Measurements from ENCODE around the gene PTPRM. TPM values are rescaled to one million over a fixed set of nuclear protein-coding genes. Genes with fewer than 3 reads are reported as not detected.
A peak's percentile ranks its signal among the peaks of the same experiment; 100 is the strongest.

The PTPRM gene
- total RNA-seq, 1 experiment from 2014 or later = 28.8 TPM

DNA sequence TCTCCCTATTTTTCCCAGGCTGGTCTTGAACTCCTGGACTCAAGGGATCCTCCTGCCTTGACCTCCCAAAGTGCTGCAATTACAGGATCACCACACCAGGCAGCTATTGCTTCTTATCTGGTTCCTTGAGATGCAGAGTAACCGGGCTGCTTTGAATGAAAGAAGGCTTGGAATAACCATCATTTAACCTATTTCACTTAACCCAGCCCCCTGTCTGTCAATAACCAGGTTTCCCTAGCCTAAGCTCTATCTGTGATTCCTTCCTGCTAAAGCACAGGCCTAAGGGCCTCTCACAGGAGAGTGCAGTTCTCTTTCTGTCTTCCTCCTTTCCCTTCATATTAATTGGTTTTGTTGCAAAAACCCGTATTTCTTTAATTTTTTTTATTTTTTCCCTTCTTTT is 648.6 kb downstream of the PTPRM start:
- no peak for DNase-seq (ENCODE audit: low read depth)

DNA sequence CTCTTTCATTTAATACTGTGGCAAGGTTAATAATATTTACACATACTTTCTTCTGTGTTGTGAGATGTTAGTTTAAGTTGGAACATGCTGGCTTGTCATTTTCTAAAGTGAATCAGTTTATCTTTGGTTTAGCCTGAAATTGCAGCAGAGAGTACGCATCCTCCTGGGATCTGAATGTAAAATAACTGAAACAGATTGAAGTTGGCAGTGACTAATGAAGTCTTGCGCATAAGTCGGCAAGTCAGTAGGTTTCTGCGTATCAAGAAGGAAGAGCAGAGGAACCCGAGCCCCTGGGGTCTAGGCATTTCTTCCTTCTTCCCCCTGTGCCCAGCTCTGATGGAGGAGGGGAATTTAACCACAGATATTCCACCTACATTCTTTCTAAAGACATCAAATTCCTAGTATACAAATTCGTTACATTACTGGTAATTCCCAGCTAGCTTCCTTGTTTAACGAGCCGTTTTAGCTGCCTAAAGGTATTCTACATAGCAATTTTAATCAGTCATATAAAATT is 650.0 kb downstream of the PTPRM start:
- DNase-seq (ENCODE audit: low read depth) = no peak

DNA sequence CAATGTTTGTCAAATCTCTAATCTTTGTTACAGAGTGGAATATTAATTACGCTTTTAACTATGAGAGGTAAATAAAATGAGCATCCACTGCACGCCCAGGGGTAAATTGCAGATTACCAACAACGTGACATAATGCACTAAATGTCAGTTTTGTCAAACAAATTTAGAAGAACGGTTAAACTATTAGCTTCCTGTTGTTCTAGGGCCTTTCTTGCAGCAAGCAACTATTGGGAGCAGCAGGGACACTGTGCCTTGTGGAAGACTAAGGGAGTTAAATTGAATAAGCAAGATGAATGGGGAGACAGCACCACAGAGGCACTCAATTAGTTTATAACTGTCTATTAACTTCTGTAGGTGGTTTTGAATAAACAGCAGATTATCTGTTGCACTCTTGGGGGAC is 651.1 kb downstream of the PTPRM start:
- no peak for DNase-seq (ENCODE audit: low read depth)

DNA sequence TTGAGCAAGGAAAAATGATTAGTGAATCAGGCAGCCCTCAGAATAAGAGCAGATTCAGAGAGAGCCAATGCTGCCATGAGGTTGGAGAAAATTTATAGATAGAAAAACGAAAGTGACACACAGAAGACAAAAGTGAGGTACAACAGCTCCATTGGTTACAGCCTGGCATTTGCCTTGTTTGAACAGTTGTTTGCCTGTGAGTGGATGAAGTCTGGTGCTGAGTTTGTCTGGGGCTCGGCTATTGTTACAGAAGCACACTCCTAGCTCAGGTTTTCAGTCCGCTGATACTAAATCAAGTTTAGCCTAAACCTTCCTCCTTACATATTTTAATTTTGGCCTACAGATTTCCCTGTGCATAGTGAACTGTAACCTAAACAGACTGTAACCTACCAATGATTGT is 654.3 kb downstream of the PTPRM start:
- DNase-seq (ENCODE audit: low read depth) = no peak

DNA sequence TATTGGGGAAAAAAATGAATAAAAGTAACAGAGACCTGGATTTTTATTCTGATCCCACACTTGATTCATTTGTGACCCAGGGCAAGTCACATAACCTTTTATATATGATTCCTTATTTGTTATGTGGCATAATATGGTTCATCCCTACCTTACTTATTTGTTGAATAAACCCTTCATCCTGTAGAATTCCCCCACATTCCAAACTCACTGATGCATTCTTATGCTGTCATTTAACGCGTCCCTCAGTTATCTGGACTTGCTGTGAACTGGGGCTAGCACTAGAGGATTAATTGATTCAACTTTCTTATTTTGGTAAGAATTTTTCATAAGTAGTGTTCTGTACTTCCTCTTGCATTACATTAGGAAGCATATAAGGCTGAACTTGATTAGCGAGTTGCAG is 657.5 kb downstream of the PTPRM start:
- no peak for DNase-seq (ENCODE audit: low read depth)

DNA sequence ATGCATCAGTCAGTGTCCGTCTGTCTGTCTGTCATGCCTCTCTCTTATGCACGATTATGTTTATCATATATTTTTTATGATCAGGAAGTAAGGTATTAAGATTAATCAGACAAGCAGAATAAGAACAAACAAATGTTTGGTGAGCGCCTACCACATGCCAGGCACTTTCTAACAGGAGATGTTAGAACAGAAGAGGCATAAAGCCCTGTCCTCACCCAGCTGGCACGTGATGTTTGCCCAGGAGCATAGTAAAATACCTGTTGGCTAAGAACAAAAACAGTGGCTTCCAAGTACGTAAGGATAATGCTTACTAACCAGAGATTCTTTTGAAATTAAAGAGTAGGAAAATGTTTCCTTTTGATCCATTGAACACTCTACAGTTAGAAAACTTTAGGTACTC is 661.9 kb downstream of the PTPRM start:
- DNase-seq (ENCODE audit: low read depth) = no peak

DNA sequence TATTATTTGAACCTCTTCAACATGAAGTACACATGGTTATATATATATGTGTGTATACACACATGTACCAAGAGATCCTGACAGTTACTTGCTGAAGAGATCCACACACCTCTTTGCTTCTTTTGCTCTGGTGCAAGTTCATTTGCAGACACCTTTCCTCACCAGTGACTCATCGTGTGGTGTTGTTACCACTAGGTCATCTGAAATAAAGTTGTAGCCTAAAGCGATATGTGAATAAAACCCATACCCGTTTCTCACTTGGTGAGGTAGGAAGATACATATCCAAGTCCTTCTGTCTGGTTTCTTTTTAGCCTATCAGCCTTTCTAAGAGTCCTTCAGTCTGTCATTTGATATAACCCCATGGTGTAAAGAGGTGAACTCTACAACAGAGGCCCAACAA is 662.7 kb downstream of the PTPRM start:
- DNase-seq (ENCODE audit: low read depth) = peak; percentile 11

DNA sequence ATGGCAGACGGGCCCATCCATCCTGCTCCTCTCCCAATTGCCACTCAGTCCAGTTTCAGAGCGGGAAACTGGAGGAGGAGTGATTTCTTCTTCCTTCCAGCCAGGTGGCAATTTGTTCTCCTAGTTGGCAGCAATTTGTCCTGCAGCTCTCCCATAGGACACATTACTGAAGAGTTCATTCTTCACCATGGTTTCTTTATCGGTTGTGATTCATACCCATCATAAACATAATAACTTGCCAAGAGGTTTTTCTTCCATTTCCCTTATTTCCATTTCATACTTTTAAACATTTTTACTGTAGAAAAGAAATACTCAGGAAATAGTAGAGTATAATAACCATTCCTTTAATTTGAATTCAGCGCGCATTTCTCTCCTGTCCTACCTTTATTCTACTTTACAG is 664.2 kb downstream of the PTPRM start:
- DNase-seq (ENCODE audit: low read depth) = no peak

DNA sequence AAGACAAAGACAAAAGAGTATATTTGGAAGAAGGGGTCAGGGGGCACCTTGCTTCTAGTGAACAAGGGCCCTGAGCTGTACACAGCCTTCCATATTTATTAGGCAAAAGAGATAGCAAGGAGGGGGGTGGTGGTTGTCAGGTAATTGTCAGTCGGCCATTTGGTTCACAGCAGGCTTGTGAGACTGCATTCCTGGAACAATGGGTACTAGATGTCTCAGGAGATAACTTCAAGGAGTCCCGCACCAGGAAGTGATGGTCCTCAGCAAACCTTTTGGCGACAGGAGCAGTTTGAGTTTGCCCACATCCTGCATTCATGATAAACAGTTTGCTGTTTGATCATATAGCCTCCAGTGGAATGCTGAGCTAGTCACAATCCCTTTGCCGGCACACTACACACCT is 665.7 kb downstream of the PTPRM start:
- no peak for DNase-seq (ENCODE audit: low read depth)

DNA sequence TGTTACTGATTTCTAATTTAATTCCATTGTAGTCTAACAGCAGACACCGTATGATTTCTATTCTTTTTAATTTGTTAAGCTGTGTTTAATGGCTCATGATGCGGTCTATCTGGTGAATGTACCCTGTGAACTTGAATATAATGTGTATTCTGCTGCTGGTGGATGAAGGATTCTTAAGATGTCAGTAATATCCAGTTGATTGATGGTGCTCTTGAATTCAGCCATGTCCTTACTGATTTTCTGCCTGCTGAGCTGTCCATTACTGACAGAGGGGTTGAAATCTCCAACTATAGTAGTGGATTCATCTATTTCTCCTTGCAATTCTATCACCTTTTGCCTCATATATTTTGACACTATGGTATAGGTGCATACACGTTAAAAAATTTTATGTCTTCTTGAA is 668.8 kb downstream of the PTPRM start:
- no peak for DNase-seq (ENCODE audit: low read depth)

DNA sequence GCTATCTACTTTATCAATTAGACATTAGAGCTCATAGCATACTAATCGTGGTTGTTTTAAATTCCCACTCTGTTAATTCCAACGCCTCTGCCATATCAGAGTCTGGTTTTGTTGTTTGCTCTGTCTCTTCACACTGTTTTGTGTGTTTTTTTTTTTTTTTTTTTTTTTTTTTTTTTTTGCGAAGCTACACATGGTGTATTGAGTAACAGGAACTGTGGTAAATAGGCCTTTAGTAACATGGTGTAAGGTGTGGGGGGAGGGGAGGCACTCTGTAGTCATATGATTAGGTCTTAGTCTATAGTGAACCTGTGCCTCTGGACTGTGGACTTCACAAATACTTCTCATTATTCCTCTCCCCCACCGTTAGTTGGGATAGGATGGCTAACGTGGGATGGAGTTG is 671.4 kb downstream of the PTPRM start:
- no peak for DNase-seq (ENCODE audit: low read depth)

DNA sequence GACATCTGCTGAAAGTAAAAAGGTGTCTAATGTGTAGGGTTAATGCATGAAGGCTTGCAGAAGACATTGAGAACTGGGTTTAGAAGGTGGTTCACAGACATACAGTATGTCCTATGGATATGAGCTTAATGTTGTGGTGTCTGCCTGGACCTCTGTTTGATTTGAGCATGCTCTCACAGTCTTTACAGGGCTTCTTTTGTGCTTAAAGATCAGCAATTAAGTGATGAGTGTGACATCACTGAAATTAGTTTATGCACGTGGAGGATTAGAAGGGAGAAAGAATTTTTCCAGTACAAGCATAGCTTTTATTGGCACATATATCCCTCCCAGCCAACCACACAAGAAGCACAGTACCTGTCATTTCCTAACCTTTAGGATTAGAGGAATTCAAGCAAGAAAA is 674.6 kb downstream of the PTPRM start:
- no peak for DNase-seq (ENCODE audit: low read depth)

DNA sequence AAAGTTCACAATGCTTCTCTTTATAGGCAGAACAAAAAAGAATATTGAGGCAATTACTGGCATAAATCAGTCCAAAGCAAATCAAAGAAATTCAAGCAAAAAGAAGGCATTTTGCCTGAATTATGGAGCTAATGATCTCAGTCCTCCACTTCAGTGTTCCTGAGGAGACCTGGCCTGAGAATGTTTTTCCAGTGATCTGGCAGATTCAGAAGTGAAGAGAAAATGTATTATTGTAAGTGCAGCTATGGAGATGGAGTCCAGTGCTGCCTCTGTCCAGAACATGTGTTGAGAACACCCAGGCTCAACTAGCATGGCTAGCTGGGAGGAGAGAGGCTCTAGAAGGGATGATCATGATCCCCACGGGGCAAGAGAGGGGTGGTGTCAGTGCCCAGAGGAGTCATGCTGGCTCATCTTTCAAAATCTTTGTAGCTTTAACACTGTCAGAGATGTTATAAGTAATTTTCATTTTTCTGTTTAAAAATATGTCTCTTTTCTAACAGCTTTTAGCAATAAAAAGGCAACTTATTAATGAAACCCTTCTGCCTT is 675.1 kb downstream of the PTPRM start:
- DNase-seq (ENCODE audit: low read depth) = no peak

DNA sequence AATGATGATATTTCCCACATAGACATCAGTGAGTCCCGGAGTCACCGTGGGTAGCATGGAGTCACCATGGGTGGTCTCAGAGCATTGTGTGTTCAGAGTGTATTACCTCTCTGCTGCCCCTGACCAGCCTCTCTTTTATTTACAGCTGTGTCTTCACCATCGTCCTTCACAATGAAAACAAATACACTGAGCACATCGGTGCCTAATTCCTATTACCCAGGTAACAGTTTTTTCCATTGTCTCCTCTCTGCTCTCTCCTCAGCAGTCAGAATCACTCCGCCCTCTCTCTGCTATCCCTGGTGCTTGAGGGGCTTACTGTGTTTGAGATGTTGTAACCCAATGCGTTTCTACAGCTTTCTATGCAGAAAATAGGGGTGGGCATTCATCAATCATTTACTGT is 680.6 kb downstream of the PTPRM start:
- DNase-seq (ENCODE audit: low read depth) = no peak

DNA sequence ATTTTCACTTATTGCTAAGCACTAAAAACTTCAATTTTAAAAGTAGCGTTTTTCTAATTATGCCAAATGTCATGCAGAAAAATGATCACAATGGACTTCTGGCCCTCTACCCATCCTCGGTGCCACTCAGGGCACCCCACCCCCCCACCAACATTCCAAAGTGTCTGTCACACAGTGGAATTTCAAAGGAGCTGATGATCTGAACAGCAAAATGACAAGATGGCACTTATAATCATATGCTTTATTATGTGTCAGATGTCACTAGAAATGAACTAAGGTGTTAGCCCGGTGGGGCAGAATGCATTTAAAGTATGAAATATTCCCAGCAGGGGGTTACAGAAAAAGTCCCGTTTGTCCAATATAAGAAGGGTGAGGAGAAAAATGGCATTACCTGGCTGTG is 681.5 kb downstream of the PTPRM start:
- no peak for DNase-seq (ENCODE audit: low read depth)

DNA sequence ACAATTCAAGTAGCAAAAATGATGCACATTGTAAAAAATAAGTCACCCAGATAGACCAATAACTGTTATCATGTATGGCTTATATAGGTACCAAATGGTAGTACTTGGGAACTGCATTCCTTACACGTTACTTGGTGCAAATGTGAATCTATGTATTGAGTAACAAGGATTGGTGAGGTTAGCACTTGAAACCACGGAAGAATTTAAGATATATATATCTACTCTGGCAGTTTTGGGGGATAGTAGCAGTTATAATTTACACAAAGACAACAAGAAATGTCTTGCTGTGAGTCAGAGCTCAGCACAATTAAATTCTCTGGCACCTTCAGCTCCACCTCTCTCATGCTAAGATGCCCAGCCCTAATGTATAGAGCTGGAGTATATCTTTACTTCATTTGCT is 682.7 kb downstream of the PTPRM start:
- no peak for DNase-seq (ENCODE audit: low read depth)

DNA sequence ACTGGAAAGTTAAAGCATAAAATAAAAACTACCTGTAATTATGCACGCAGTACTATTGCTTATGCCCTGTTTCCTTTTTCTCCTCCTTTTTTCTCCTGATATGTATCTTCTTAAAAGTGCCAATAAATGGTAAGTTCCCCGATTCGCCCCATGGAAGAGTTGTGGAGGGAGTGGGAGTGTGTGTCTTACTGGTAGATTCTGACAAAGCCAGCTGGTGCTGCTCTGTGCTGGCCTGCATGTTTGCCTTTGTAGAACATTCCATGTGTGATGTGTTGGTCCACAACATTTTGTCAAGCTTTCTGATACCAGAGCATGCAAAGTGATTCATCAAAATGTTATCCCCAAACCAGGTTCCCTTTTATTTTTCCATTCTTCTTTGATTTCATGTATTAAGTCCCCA is 685.3 kb downstream of the PTPRM start:
- no peak for DNase-seq (ENCODE audit: low read depth)

DNA sequence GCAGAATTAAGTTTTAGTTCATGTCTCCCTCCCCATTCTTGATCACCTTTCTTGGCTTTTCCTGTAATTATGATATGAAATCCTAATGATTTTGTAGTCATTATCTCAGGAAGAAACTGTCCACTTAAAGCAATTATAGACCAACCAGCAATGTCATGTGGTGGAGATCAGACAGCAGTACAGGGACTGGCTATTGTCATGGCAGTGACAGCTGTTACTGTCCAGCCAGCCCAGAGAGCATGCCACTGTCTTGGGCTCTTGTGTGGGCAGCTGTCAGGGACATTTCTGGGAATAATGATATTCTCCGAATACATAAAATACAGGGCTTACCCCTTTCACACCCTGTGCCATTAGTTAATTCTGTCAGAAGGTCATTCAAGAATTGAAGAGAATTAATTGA is 686.8 kb downstream of the PTPRM start:
- DNase-seq (ENCODE audit: low read depth) = no peak

DNA sequence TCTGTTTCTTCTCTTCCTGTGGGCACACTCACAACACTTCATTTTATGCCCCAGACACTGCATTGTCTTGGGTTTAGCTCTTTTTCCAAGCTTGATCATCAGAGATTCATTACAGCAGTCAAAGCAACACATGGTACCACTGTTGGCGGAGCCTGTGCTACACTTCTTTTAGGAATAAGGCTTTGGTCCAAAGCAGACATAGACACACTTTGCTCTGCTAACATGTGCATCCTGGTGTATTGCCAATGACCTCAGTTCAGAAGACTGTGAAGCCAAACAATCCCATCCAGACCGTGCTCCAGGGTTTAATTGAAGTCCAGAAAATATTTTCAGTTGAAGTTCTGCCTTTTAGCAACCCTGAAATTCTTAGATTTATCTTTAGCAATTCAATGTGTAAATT is 687.5 kb downstream of the PTPRM start:
- DNase-seq (ENCODE audit: low read depth) = no peak

DNA sequence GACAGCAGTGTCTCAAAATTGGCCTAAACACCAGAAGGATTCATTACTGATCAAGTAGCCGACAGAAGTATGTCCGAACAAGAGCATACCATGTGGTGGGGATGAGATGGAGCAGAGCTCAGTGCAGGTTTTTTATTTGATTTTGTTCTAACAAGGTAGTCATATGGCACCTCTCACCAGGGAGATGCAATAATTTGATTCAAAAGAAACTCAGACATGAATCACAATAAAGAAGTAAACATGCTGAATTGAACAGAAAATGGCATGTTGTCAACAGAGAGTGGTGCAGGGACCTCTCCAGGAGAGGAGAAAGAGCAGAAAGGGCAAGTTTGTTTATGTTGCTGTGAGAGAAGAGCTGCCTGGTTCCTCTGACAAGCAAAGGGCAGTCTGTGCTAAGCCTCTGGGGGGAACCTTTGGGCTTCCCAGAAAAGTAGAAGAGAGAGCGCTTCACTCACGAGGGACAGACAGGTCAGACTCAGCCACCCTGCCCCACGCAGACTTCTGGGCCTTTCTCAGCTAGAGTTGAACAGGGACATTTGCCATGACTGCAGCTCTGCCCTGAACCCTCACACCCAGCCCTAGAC is 690.8 kb downstream of the PTPRM start:
- DNase-seq (ENCODE audit: low read depth) = no peak

DNA sequence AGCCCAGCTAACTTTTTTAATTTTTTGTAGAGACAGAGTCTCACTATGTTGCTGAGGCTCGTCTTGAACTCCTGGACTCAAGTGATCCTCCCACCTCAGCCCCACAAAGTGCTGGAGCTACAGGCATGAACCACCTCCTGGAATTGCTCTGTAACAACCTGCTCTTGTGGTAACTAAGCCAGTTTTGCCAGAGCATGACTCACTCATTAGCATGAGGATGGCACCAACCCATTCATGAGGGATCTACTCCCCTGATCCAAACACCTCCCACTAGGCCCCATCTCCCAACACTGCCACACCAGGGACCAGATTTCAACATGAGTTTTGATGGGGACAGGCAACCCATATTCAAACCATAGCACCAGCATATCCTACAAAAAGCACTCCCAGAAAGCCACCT is 693.2 kb downstream of the PTPRM start:
- DNase-seq (ENCODE audit: low read depth) = peak; percentile 59

DNA sequence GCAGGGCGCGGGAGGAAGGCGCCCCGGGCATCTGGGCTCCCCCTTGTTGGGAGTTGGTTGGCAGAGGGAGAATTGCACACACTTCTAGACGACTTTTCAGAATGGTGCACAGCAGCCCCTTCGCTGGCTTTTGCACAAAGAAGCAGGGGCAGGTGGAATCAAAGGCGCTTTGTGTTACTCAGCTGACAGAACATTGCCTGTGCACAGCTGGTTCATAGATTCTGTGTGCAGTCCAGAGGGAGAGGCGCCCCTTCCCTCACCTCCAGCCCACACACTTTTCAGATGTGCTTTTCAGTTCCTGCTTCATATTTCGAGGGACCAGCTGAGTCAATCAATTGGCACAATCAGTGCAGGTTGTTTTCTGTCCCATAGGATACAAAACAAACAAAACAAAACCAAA is 693.7 kb downstream of the PTPRM start:
- no peak for DNase-seq (ENCODE audit: low read depth)

DNA sequence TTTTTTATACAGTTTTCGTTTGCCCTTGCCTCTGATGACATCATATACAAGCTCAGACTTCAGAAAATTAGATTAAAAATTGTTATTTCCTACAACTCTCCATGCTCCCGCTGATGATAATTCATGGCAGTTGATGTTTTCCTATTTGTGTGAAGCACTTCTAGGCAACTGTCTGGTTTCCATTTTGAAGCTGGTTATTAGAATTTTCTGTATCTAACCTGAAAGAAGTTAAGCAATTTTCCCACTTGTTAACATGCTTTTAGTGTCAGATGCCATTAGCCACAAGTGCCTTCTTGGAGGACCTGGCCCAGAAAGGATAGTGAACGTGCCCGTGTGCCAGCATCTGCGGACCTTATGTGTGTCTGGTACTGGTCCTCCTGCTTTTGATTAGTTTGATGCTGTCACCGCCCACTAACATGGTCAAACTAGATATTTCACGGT is 694.6 kb downstream of the PTPRM start:
- DNase-seq (ENCODE audit: low read depth) = no peak

DNA sequence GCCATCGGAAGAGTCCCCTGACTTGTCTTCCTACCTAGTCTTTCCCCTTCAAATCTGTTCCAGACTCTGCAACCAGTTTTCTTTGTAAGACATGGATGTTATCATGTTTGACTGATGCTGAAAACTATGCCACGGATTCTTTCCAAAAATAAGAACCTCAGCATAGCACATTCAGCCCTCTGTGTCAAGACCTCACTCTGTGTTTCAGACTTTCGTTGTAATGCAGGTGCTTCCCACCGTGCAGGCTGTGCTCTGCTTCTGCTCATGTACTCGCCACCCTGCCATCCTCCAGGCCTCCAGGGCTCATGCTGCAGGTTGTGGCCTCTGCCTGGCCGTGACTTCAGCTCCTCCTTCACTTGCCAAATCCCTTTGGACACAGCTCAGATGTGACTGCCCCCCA is 695.1 kb downstream of the PTPRM start:
- no peak for DNase-seq (ENCODE audit: low read depth)

Data from HT1080 (cell line).